ENCODE measurements around the gene ATP2B3.

The ATP2B3 gene

GRCh38 chrX:153490217-153490930, 27.1 kb upstream of the ATP2B3 start:
- no peak for DNase-seq

DNA sequence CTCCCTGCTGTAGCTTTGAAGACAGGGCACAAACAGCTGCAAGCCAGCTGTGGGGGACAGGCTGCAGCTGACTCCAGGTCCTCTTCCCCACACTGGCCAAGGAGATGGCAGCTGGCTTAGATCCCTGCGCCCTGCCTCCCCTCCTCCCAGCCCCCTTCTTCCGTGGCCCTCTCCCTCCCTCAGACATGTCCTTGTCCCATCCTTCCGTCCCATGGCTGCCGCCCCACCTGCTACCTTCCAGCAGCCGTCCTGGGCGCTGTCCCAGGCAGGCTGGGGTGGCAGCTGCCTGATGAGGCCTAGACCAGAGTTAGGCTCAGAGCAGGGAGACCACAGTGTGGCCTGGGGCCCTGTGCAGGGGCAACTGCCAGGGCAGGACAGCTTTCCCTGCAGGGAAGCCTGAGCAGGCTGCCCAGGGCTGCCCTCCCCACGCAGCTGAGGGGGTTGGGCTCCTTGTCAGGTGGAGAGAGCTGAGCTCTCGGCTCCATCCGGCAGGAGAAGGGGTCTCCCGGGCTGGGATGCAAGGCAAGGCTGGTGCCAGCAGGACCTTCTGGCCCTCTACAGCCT, 26.0 kb upstream of the ATP2B3 start:
- no peak for DNase-seq

DNA sequence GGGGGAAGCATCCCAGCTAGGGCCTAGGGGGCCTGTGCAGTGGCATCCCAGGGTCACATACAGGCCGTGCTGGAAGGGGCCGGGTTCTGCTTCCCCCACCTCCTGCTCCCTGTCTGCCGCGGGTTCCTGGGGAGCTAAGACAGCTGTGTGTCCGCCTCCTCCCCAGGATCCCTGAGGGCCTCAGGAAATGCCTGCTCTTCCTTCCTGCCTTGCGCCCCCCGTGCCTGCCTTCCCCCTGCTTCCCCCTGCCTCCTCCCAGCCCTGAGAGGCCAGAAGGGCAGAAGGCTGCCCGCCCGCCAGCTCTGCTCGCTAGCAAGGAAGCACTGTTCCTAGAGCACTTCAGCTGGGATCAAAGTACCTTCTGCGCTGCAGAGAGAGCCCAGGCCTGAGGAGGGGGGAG, 25.5 kb upstream of the ATP2B3 start:
- no peak for DNase-seq

GRCh38 chrX:153492543-153492942, 24.9 kb upstream of the ATP2B3 start:
- DNase-seq: no peak

- no peak for DNase-seq
Observed at GRCh38 chrX:153493085-153493484, 24.4 kb upstream of the ATP2B3 start.

GRCh38 chrX:153494061-153494460, 23.4 kb upstream of the ATP2B3 start:
- no peak for DNase-seq

DNA sequence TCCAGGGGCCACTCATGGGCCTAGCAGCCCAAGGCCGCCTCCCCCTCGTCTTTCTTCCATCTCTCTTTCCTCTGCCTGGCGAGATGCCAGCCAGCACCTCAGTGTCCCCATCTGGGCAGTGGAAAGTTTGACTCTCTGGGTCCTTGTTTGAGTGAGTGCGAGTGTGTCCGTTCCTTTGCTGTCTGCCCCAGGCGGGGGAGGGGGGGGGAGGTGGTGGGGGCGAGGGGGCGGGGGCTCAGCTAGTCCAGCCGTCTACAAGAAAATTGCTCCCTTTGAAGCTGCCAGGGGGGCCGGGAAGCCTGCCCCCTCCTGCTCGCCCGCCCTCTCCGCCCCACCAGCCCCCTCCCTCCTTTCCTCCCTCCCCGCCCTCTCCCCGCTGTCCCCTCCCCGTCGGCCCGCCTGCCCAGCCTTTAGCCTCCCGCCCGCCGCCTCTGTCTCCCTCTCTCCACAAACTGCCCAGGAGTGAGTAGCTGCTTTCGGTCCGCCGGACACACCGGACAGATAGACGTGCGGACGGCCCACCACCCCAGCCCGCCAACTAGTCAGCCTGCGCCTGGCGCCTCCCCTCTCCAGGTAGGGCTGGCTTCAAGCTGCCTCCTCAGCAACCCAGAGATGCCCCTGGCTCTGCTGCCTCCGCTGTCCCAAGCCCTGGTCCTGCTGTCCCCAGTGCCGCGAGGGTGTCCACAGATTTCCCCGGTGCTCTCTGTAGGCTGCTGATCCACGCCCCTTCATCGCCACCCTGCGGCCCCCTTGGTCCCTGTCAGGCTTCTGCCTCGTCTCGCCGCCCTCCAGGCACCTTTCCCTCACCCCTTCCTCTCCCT, 22.7 kb upstream of the ATP2B3 start, which contains the start of gene BGN:
BGN (plus strand) TSS at position 440 of the 821 bp plus-strand sequence. CDS start 9,652 bp downstream, outside the sequence.
- peak; percentile 8 for DNase-seq

- DNase-seq: no peak
Observed at GRCh38 chrX:153495362-153495751, 22.1 kb upstream of the ATP2B3 start.

GRCh38 chrX:153495903-153496589, 21.4 kb upstream of the ATP2B3 start:
- no peak for DNase-seq

DNA sequence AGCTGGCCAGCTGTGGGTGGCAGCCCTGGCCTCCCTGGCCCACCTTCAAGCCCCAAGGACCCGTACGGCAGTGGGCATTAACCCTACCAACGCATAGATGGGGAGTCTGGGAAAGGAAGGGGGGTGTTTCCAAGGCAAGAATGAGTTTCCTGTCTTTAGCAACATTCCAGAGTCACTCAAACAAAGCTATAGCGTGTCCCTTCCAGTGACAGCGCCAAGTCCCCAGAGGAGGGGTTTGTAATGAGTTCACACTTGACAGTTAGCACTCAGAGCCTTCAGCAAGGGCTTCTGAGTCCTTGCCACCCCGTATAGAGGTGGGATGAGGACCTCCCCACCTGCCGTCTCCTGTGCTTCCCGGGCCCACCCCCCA, 20.9 kb upstream of the ATP2B3 start:
- DNase-seq: no peak

DNA sequence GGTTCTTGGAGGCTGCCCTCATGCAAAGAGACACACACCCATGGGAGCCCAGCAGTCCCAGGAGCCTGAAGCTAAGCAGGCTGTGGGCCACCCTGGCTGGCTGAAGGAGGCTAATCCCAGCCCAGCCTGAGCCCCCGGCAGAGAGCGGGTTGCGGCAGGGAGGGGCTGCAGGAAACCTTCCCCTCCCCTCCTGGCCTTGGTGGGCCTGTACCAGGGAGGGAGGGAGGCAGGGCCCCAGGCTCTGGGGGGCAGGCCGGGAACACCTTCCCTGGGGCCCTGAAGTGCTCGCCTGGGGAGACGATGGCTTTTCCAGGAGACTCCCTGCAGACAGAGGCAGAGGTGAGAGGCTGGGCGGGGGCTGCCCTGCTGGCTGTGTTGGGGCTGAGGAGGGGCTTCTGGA, 19.0 kb upstream of the ATP2B3 start:
- DNase-seq: no peak

- no peak for DNase-seq
Observed at GRCh38 chrX:153499341-153499740, 18.1 kb upstream of the ATP2B3 start.

DNA sequence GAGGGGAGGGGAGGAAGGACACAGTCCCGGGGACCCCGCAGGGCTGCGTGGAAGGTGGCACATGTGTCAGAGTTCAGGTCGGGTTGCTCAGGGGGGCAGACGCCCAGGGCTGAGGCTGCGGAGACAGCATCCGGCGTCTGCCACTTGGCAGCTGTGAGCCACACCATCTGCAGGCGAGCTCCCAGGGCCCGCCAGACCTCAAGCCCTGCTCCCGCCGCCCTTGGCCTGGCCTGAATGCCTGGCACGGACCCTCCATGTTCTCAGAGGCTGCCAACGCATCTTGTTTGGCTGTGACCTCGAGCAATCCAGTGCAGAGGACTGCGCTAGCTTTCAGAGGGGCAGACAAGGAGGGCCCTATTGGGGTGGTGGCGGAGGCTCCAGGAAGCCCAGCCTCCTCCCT, 17.6 kb upstream of the ATP2B3 start:
- DNase-seq: no peak

DNA sequence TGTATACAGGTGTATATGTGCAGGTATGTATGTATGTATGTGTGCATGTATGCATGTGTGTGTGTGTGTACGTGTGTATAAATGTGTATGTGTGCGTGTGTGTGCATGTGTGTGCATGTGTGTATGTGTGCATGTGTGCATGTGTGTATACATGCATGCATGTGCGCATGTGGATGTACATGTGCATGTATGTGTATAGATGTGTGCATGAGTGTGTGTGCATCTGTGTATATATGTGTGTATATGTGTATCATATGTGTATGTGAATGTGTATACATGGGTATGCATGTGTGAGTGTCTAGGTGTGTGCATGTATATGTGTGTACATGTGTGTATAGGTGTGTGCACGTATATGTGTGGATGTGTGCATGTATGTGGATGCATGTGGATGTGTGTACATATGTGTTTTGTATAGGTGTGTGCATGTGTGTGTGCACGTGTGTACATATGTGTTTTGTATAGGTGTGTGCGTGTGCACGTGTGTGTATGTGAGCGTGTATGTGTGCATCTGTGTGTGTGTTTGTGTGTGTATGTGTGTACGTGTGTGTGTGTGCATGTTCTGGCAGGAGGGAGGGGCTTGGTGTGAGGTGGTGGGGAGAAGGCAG, 16.7 kb upstream of the ATP2B3 start:
- DNase-seq: no peak

GRCh38 chrX:153501530-153501929, 15.9 kb upstream of the ATP2B3 start:
- DNase-seq: no peak

GRCh38 chrX:153502131-153502530, 15.3 kb upstream of the ATP2B3 start:
- no peak for DNase-seq

GRCh38 chrX:153502796-153503195, 14.6 kb upstream of the ATP2B3 start:
- no peak for DNase-seq

DNA sequence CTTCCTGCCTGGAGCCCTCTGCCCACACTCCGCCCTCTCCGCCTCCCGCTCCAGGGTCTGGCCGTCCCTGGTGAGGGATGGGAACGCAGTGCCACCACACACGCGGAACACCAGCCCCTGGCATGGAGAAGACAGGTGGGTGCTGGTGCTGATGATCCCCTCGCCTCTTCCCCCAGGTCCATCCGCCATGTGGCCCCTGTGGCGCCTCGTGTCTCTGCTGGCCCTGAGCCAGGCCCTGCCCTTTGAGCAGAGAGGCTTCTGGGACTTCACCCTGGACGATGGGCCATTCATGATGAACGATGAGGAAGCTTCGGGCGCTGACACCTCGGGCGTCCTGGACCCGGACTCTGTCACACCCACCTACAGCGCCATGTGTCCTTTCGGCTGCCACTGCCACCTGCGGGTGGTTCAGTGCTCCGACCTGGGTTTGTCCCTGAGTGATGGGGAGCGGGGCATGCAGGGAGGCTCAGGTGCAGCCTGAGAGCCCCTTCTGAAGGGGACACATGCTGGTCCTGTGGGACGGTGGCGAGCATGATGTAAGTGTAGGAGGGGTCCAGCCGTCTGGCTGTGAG, 12.9 kb upstream of the ATP2B3 start:
- no peak for DNase-seq

DNA sequence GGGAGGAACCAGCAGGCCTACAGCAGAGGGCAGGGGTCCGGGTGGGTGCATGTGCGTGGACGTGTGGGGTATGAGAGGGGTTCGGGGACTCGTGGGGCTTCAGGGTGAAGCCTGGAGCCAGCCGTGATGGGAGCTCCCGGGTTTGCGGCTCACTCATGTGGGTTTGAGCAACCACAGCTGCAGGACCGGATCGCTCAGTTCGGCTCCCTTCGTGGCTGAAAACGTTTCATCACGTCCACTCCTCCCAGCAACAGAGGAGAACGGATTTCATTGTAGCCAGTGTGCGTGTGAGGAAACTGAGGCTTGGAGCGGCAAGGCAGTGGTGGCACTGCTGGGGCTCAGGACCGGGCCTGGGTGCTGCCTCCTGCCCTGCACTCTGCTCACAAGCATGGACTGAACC, 12.1 kb upstream of the ATP2B3 start:
- DNase-seq: no peak

GRCh38 chrX:153507484-153508178, 9.8 kb upstream of the ATP2B3 start:
- peak; percentile 77 for DNase-seq

DNA sequence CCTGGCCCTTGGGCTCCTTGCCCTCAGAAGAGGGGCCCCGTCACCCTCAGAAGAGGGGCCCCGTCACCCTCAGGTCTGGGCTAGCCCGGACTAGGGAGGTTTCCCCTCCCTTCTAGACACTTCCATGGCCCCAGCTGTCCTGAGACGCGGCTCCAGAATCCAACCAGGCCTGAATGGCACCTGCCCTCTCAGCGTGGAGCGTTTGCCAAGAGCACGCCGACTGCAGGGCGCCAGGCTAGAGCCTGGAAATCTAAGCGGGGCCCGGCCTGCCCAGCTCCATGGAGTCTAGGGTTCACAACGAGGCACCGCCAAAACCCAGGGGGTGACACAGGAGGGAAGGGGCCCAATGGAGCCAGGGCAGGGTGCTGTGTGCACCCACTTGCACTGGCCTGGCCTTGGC, 7.8 kb upstream of the ATP2B3 start:
- no peak for DNase-seq

- no peak for DNase-seq
Observed at GRCh38 chrX:153510383-153510782, 7.1 kb upstream of the ATP2B3 start.

All from stimulated activated CD4-positive, alpha-beta T cell treated with anti-CD3 and anti-CD28 coated beads, Interleukin-1b, Interleukin-23, amount 100 ng/mL, for 48 hours (primary cell).